T-cell (primary cell): ENCODE results near the gene ANTKMT. TPM values are rescaled to one million over a fixed set of nuclear protein-coding genes. Genes with fewer than 3 reads are reported as not detected.

Experiments used
- ATAC-seq, 4 experiments: fragments of 200-7000 bp in 3 of 4; fragments of 150-1000 bp in 1 of 4; cut with Tn5 transposase; replicated peaks in 1 of 4; 1 replicate in 3 of 4; 2 replicates in 1 of 4; pipeline ENCODE4 v1.10.0; 2021; ENCODE audit warnings: moderate library complexity in 3 of 4, mild to moderate bottlenecking in 2 of 4, moderate number of reproducible peaks in 1 of 4
- CTCF ChIA-PET, 2 donors: fragments of 300-600 bp; sonication (Branson Sonifier 250); formaldehyde crosslinking; loops; one replicate each; lab custom pipeline; 2022; ENCODE audit warnings: antibody characterized with exemption in 2 of 2; lab: Charles Lee
- POLR2A ChIA-PET, 2 donors: fragments of 300-600 bp; sonication (Branson Sonifier 250); formaldehyde crosslinking; loops; one replicate each; lab custom pipeline; 2022; ENCODE audit warnings: antibody characterized with exemption in 2 of 2; lab: Charles Lee
- DNase-seq, 35 experiments: peaks; one replicate each; pipeline versions ENCODE4 v3.0.0 to v3.0.0-alpha.2; 2013 to 2023
- H3K27ac ChIP-seq: one replicate; pipeline ENCODE4 v1.5.1; 2013; ENCODE audit warnings: low read length
- H3K27me3 ChIP-seq, 2 experiments: replicated peaks in 1 of 2; 1 replicate in 1 of 2; 2 replicates in 1 of 2; pipeline versions ENCODE4 v1.6.1 to v1.7.0; 2013; ENCODE audit warnings: low read length in 1 of 2, mixed read lengths in 1 of 2; ENCODE audit not compliant: control insufficient read depth in 2 of 2, insufficient read depth in 2 of 2; ENCODE audit errors: extremely low read depth in 1 of 2
- H3K36me3 ChIP-seq, 2 donors: 1 replicate in 1 of 2; 2 replicates in 1 of 2; pipeline versions ENCODE4 v1.6.1 to v1.7.0; 2013; ENCODE audit warnings: low read length in 1 of 2; ENCODE audit not compliant: control insufficient read depth in 2 of 2, insufficient read depth in 1 of 2; ENCODE audit errors: extremely low read depth in 1 of 2
- H3K4me1 ChIP-seq, 2 experiments: 1 replicate in 1 of 2; 2 replicates in 1 of 2; pipeline versions ENCODE4 v1.6.1 to v1.7.0; 2013; ENCODE audit warnings: low read length in 2 of 2, mixed read lengths in 1 of 2; ENCODE audit not compliant: insufficient read depth in 2 of 2, control insufficient read depth in 1 of 2; ENCODE audit errors: extremely low read depth in 1 of 2
- H3K4me3 ChIP-seq, 2 donors: 1 replicate in 1 of 2; 2 replicates in 1 of 2; pipeline versions ENCODE4 v1.5.1 to v1.7.0; 2013; ENCODE audit warnings: mild to moderate bottlenecking in 2 of 2, low read length in 1 of 2, moderate library complexity in 1 of 2; ENCODE audit not compliant: control insufficient read depth in 1 of 2; ENCODE audit errors: extremely low read depth in 1 of 2
- H3K9me3 ChIP-seq: 2 replicates; pipeline ENCODE4 v1.7.0; 2013
- H3K27ac Mint-ChIP-seq, 2 donors: one replicate each; pipeline ENCODE4 v1.8.0; 2020 to 2021; ENCODE audit warnings: mild to moderate bottlenecking in 2 of 2, mixed read lengths in 2 of 2
- H3K27me3 Mint-ChIP-seq, 2 donors: one replicate each; pipeline ENCODE4 v1.8.0; 2021 to 2022; ENCODE audit warnings: mixed read lengths in 2 of 2
- H3K36me3 Mint-ChIP-seq: one replicate; pipeline ENCODE4 v1.8.0; 2021; ENCODE audit warnings: mixed read lengths
- H3K4me1 Mint-ChIP-seq, 3 donors: one replicate each; pipeline ENCODE4 v1.8.0; 2020 to 2022; ENCODE audit warnings: mixed read lengths in 3 of 3, mild to moderate bottlenecking in 1 of 3
- H3K4me3 Mint-ChIP-seq, 3 donors: one replicate each; pipeline ENCODE4 v1.8.0; 2020 to 2022; ENCODE audit warnings: mild to moderate bottlenecking in 3 of 3, mixed read lengths in 3 of 3, moderate library complexity in 3 of 3
- H3K9me3 Mint-ChIP-seq, 3 donors: one replicate each; pipeline ENCODE4 v1.8.0; 2020 to 2022; ENCODE audit warnings: mixed read lengths in 3 of 3
- WGBS: methylation state at CpG from one replicate; pipeline ENCODE4 v1.1.5; 2013; ENCODE audit warnings: missing lambda C conversion rate; ENCODE audit not compliant: insufficient coverage; 5-methylcytosine and 5-hydroxymethylcytosine counted together
- total RNA-seq, 35 experiments: library from RNA in 6 of 35; stranded (reverse) in 6 of 35; fragments of 120-200 nt in 1 of 35; gene quantifications; one replicate each; pipeline versions ENCODE4 v1.2.1 to v1.2.4 and lab custom pipeline; 2013 to 2026

ANTKMT gene
- total RNA-seq, 5 donors from 2014 or later (not counting 1 experiment from before 2014, with no cell fraction given): 22.9 to 38.8 (median 27.2) TPM

- WGBS: 98% methylated on average over 25 of the region's 29 CpGs
- CTCF ChIA-PET: no interaction called here
- no peaks in the 10 kb centered on the region for H3K9me3 ChIP-seq
- H3K27ac ChIP-seq: no peak overlapping the region
- ATAC-seq: no peak
- no peak overlapping the region for H3K27ac Mint-ChIP-seq
- H3K27me3 ChIP-seq: no peaks in the 10 kb centered on the region
- no peaks in the 10 kb centered on the region for H3K9me3 Mint-ChIP-seq
- H3K4me1 ChIP-seq: peaks cover 0 to 19% of the 10 kb centered on the region in 2 experiments
- H3K36me3 ChIP-seq: peaks cover 20 to 46% of the 10 kb centered on the region in 2 donors
- no peaks in the 10 kb centered on the region for H3K27me3 Mint-ChIP-seq
- POLR2A ChIA-PET: no interaction called here
- peaks cover 12% of the 10 kb centered on the region for H3K36me3 Mint-ChIP-seq
- no peak overlapping the region for H3K4me3 ChIP-seq
- H3K4me1 Mint-ChIP-seq: peaks cover 0 to 15% (median 14%) of the 10 kb centered on the region in 3 donors
- H3K4me3 Mint-ChIP-seq: no peak overlapping the region
- DNase-seq: no peak
These were observed 16.1 kb downstream of the ANTKMT start for GRCh38 chr16:736936-737481.

GRCh38 chr16:739560-740458 lies 18.9 kb downstream of the ANTKMT start:
- ATAC-seq (no peak), DNase-seq (no peak)
- H3K9me3 Mint-ChIP-seq: no peaks in the 10 kb centered on the region
- CTCF ChIA-PET: no interaction called here
- Histone ChIP-seq H3K9me3 (no peaks in the 10 kb centered on the region), H3K36me3 (peaks cover 19 to 26% of the 10 kb centered on the region in 2 donors), H3K27me3 (peaks cover 0 to 12% of the 10 kb centered on the region in 2 experiments), H3K4me3 (peak overlapping the region; percentile 65 to 93), H3K4me1 (peaks cover 0 to 19% of the 10 kb centered on the region in 2 experiments), H3K27ac (peak overlapping the region; percentile 63)
- H3K4me1 Mint-ChIP-seq: peaks cover 0 to 15% (median 14%) of the 10 kb centered on the region in 3 donors
- H3K4me3 Mint-ChIP-seq: peak overlapping the region; percentile 73 to 79 (median 74)
- 62% methylated on average over 38 of the region's 38 CpGs for WGBS
- peaks cover 12% of the 10 kb centered on the region for H3K36me3 Mint-ChIP-seq
- no peaks in the 10 kb centered on the region for H3K27me3 Mint-ChIP-seq
- H3K27ac Mint-ChIP-seq: no peak overlapping the region
- POLR2A ChIA-PET: no interaction called here

- Histone ChIP-seq H3K4me3 (peak overlapping the region; percentile 65 to 93), H3K27ac (peak overlapping the region; percentile 63), H3K4me1 (peaks cover 0 to 19% of the 10 kb centered on the region in 2 experiments), H3K27me3 (peaks cover 0 to 12% of the 10 kb centered on the region in 2 experiments), H3K36me3 (peaks cover 14 to 20% of the 10 kb centered on the region in 2 donors), H3K9me3 (no peaks in the 10 kb centered on the region)
- no peak for DNase-seq
- POLR2A ChIA-PET: interaction anchor here in 1 of 2 donors (0.7 kb wide), 1 partner anchor 48 kb away, joined by 6 read pairs; the partner anchor contains the start of genes CHTF18 and RPUSD1
- Mint-ChIP-seq H3K4me3 (peak overlapping the region; percentile 74 to 79 (median 75)), H3K27me3 (no peaks in the 10 kb centered on the region), H3K36me3 (peaks cover 8% of the 10 kb centered on the region), H3K9me3 (no peaks in the 10 kb centered on the region), H3K4me1 (peaks cover 0 to 15% (median 14%) of the 10 kb centered on the region in 3 donors), H3K27ac (no peak overlapping the region)
- peak in 3 of 4 experiments; percentile 11 to 20 (median 14) for ATAC-seq
- 0% methylated on average over 15 of the region's 22 CpGs for WGBS
- CTCF ChIA-PET: no interaction called here
These were observed 19.5 kb downstream of the ANTKMT start for GRCh38 chr16:740459-740763.

GRCh38 chr16:740764-741505 lies 20.0 kb downstream of the ANTKMT start, which contains the start of gene CIAO3:
Gene CIAO3 (minus strand): TSS chr16:740997. CDS start chr16:740985, 12 bp downstream.
- POLR2A ChIA-PET: interaction anchor here in 1 of 2 donors (0.7 kb wide), 1 partner anchor 47 kb away, joined by 6 read pairs; the partner anchor contains the start of genes CHTF18 and RPUSD1
- Histone ChIP-seq H3K4me3 (peak within 1 kb of the TSS; percentile 65 to 93), H3K36me3 (peaks cover 9 to 17% of the 10 kb centered on the region in 2 donors), H3K4me1 (peaks cover 0 to 19% of the 10 kb centered on the region in 2 experiments), H3K9me3 (no peaks in the 10 kb centered on the region), H3K27me3 (peaks cover 0 to 16% of the 10 kb centered on the region in 2 experiments), H3K27ac (peak within 1 kb of the TSS; percentile 63)
- CTCF ChIA-PET: interaction anchor here (0.6 kb wide), 2 partner anchors 12 to 240 kb away, joined by 4 to 6 read pairs; partner anchors contain the start of gene SOX8 (in 1 of the 2)
- H3K27ac Mint-ChIP-seq: peak within 1 kb of the TSS in 1 of 2 donors; percentile 34
- peaks cover 7% of the 10 kb centered on the region for H3K36me3 Mint-ChIP-seq
- DNase-seq (peak; percentile 73 to 95 (median 85)), ATAC-seq (peak; percentile 88 to 94 (median 90))
- peak within 1 kb of the TSS; percentile 74 to 79 (median 75) for H3K4me3 Mint-ChIP-seq
- H3K27me3 Mint-ChIP-seq: no peaks in the 10 kb centered on the region
- no peaks in the 10 kb centered on the region for H3K9me3 Mint-ChIP-seq
- H3K4me1 Mint-ChIP-seq: peaks cover 0 to 15% (median 14%) of the 10 kb centered on the region in 3 donors
- under 1% methylated on average over 75 of the region's 79 CpGs for WGBS

GRCh38 chr16:741986-742629 lies 21.2 kb downstream of the ANTKMT start:
- H3K27ac Mint-ChIP-seq: no peak overlapping the region
- Histone ChIP-seq H3K27ac (no peak overlapping the region), H3K4me3 (no peak overlapping the region), H3K36me3 (peaks cover 0 to 6% of the 10 kb centered on the region in 2 donors), H3K27me3 (peaks cover 0 to 16% of the 10 kb centered on the region in 2 experiments), H3K4me1 (peaks cover 0 to 19% of the 10 kb centered on the region in 2 experiments), H3K9me3 (no peaks in the 10 kb centered on the region)
- no peak for ATAC-seq
- H3K4me3 Mint-ChIP-seq: peak overlapping the region; percentile 57 to 74 (median 70)
- DNase-seq: no peak
- 95% methylated on average over 9 of the region's 15 CpGs for WGBS
- POLR2A ChIA-PET: no interaction called here
- CTCF ChIA-PET: interaction anchor here in 1 of 2 donors (1.1 kb wide), 1 partner anchor 74 kb away, joined by 3 read pairs; the partner anchor contains the start of gene RHOT2
- no peaks in the 10 kb centered on the region for H3K27me3 Mint-ChIP-seq
- no peaks in the 10 kb centered on the region for H3K9me3 Mint-ChIP-seq
- peaks cover 4% of the 10 kb centered on the region for H3K36me3 Mint-ChIP-seq
- peaks cover 0 to 15% (median 14%) of the 10 kb centered on the region in 3 donors for H3K4me1 Mint-ChIP-seq
